Brain microvascular endothelial cell (primary cell): ENCODE data around the gene KLF16.

Experiments used
- DNase-seq: peaks from one replicate; pipeline ENCODE4 v3.0.0-alpha.2; 2020
- H3K27ac ChIP-seq: fragments of 250-450 bp; sonication (Bioruptor Pico); 2 replicates; pipeline ENCODE4 v1.5.1; 2020; ENCODE audit warnings: mild to moderate bottlenecking, moderate library complexity
- H3K27me3 ChIP-seq: fragments of 250-450 bp; sonication (Bioruptor Pico); replicated peaks from 2 replicates; pipeline ENCODE4 v1.5.1; 2020; ENCODE audit warnings: mild to moderate bottlenecking
- H3K36me3 ChIP-seq: fragments of 250-450 bp; sonication (Bioruptor Pico); replicated peaks from 2 replicates; pipeline ENCODE4 v1.5.1; 2020; ENCODE audit warnings: mild to moderate bottlenecking
- H3K4me3 ChIP-seq: 2 replicates; pipeline ENCODE4 v1.5.1; 2011; ENCODE audit warnings: low read depth, mild to moderate bottlenecking, control low read depth, low read length, moderate library complexity
- in situ Hi-C: cut with HindIII; loops from 2 replicates; pipeline ENCODE4 v1.10.0; 2017; ENCODE audit warnings: low sequenced_read_pairs, low pct_ligation_motif_present
- TF ChIP-seq, protein P1 (sequence below): IDR thresholded peaks from 2 replicates; pipeline ENCODE4 v1.5.1; 2011; ENCODE audit warnings: low read depth, mild to moderate bottlenecking, moderate library complexity, low read length, control low read depth, inconsistent platforms; ENCODE audit errors: missing control alignments

The KLF16 gene

GRCh38 chr19:1828279-1829238, 34.8 kb downstream of the KLF16 start:
- no peak for DNase-seq

DNA sequence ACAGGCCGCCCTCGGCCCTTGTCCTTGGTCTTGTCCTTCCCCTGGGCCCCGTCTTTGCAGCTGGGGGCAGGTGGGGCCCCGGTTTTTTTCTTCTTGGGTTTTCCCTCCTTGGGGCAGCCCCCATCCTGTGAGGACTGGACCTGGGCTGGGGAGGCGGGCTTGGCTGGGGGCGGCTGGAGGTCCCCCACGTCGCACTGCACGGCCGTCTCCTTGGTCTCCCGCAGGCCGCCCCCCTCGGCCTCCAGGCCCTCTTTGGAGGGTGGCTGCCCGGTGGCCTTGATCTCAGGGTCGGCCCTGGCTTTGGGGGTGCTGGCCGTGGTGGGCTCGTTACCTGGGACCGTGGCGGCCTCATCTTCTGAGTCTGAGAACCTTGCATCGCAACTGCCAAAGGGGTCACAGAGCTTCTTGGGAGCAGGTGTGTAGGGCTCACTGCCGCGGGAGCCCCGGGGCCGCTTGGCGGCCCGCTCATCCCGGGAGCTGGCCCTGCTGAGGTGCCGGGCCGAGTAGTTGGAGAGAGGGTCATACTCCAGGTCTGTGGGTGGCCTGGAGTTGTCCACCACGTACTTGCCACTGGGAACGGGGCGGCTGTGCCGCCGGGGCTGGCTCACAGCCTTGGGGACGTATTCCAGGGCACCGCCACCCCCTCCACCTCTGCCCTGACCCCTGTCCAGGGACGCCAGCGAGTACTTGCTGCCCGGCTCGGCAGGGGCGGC, 35.7 kb downstream of the KLF16 start:
- Histone ChIP-seq H3K4me3 (no peak overlapping the region), H3K27ac (no peak overlapping the region), H3K27me3 (no peaks in the 10 kb centered on the region), H3K36me3 (peaks cover 30% of the 10 kb centered on the region)
- in situ Hi-C loops: no loop called here
- DNase-seq: no peak
- TF ChIP-seq, protein P1, sequence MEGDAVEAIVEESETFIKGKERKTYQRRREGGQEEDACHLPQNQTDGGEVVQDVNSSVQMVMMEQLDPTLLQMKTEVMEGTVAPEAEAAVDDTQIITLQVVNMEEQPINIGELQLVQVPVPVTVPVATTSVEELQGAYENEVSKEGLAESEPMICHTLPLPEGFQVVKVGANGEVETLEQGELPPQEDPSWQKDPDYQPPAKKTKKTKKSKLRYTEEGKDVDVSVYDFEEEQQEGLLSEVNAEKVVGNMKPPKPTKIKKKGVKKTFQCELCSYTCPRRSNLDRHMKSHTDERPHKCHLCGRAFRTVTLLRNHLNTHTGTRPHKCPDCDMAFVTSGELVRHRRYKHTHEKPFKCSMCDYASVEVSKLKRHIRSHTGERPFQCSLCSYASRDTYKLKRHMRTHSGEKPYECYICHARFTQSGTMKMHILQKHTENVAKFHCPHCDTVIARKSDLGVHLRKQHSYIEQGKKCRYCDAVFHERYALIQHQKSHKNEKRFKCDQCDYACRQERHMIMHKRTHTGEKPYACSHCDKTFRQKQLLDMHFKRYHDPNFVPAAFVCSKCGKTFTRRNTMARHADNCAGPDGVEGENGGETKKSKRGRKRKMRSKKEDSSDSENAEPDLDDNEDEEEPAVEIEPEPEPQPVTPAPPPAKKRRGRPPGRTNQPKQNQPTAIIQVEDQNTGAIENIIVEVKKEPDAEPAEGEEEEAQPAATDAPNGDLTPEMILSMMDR: no peak

More at GRCh38 chr19:1828279-1829238, 34.8 kb downstream of the KLF16 start:
- H3K4me3 ChIP-seq: no peak overlapping the region
- in situ Hi-C loops: no loop called here
- H3K36me3 ChIP-seq: peaks cover 25% of the 10 kb centered on the region
- no peak overlapping the region for H3K27ac ChIP-seq
- H3K27me3 ChIP-seq: no peaks in the 10 kb centered on the region
- TF ChIP-seq, protein P1: no peak

- TF ChIP-seq, protein P1: no peak
- no peak overlapping the region for H3K27ac ChIP-seq
- in situ Hi-C loops: no loop called here
Observed at GRCh38 chr19:1826557-1827521, 36.5 kb downstream of the KLF16 start.

GRCh38 chr19:1825909-1826556, 37.3 kb downstream of the KLF16 start:
- H3K4me3 ChIP-seq: no peak overlapping the region
- peak; percentile 44 for DNase-seq
- no peak overlapping the region for H3K27ac ChIP-seq
- TF ChIP-seq, protein P1: peak; percentile 94
- H3K36me3 ChIP-seq: peaks cover 45% of the 10 kb centered on the region
- in situ Hi-C loops: no loop called here
- H3K27me3 ChIP-seq: no peaks in the 10 kb centered on the region

More at GRCh38 chr19:1826557-1827521, 36.5 kb downstream of the KLF16 start:
- no peak overlapping the region for H3K4me3 ChIP-seq
- H3K27me3 ChIP-seq: no peaks in the 10 kb centered on the region
- no peak for DNase-seq
- peaks cover 39% of the 10 kb centered on the region for H3K36me3 ChIP-seq

GRCh38 chr19:1824252-1824622, 39.1 kb downstream of the KLF16 start:
- no peaks in the 10 kb centered on the region for H3K27me3 ChIP-seq
- no peak overlapping the region for H3K4me3 ChIP-seq
- peaks cover 56% of the 10 kb centered on the region for H3K36me3 ChIP-seq
- H3K27ac ChIP-seq: no peak overlapping the region
- TF ChIP-seq, protein P1: no peak
- no peak for DNase-seq
- in situ Hi-C loops: no loop called here
